Measurements from ENCODE around the gene SIRT4.

DNA sequence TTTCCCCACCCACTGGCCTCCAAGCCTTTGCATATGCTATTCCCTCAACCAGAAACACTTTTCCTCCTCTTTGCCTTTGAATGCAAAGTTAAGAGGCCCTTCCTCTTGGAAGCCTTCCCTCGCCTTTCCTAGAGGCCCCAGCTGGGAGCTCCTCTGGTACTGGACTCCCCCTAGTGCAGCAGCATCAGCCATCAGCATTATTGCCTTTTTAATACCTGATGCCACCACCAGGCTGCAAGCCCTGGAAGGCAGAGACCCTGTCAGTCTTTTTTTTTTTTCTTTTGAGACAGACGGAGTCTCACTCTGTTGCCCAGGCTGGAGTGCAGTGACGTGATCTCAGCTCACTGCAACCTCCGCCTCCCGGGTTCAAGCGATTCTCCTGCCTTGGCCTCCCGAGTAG lies 44.6 kb downstream of the SIRT4 start:
- TF ChIP-seq POLR2AphosphoS5 (IDR thresholded peaks at IDR 0.05; ENCODE audit: borderline replicate concordance, low read depth, low read length) (no peak), EZH2 (IDR thresholded peaks at IDR 0.05) (no peak)

Measured in SK-N-MC (cell line).